GM12865 (cell line): ENCODE results near the gene CRIM1.

Experiments used
- DNase-seq: peaks from one replicate; pipeline ENCODE4 v3.0.0; 2010; ENCODE audit warnings: low read depth
- H3K4me3 ChIP-seq: 2 replicates; pipeline ENCODE4 v1.5.1; 2011; ENCODE audit warnings: mild to moderate bottlenecking, low read depth, low read length, control low read depth
- CTCF ChIP-seq: IDR thresholded peaks from 2 replicates; pipeline ENCODE4 v1.5.1; 2011; ENCODE audit warnings: low read length, control low read depth, low read depth, inconsistent platforms; ENCODE audit not compliant: insufficient read depth; ENCODE audit errors: missing control alignments

CRIM1 gene

GRCh38 chr2:36564377-36564930 lies 208.9 kb downstream of the CRIM1 start:
- no peak overlapping the region for H3K4me3 ChIP-seq
- DNase-seq, result no peak
- TF ChIP-seq CTCF, result no peak

GRCh38 chr2:36565712-36566111 lies 210.1 kb downstream of the CRIM1 start:
- no peak for TF ChIP-seq CTCF
- no peak for DNase-seq
- no peak overlapping the region for H3K4me3 ChIP-seq

GRCh38 chr2:36566887-36567286 lies 211.3 kb downstream of the CRIM1 start:
- H3K4me3 ChIP-seq, result no peak overlapping the region
- TF ChIP-seq CTCF, result no peak

GRCh38 chr2:36567711-36568408 lies 212.3 kb downstream of the CRIM1 start:
- H3K4me3 ChIP-seq, result no peak overlapping the region
- TF ChIP-seq CTCF, result no peak
- DNase-seq, result no peak

More at GRCh38 chr2:36566887-36567286, 211.3 kb downstream of the CRIM1 start:
- DNase-seq, result no peak

GRCh38 chr2:36568516-36569246 lies 213.1 kb downstream of the CRIM1 start:
- TF ChIP-seq CTCF, result no peak
- DNase-seq, result no peak
- no peak overlapping the region for H3K4me3 ChIP-seq

- no peak for DNase-seq
- no peak for TF ChIP-seq CTCF
- no peak overlapping the region for H3K4me3 ChIP-seq
Measured at GRCh38 chr2:36569267-36569856, 213.8 kb downstream of the CRIM1 start.
